Measurements from ENCODE around the gene CXCL5.
"Not testable (repeated sequence)": the region's sequence is repeated elsewhere in the genome, so short reads cannot be mapped to it uniquely, and the experiment has no call there.

CXCL5 gene

GRCh38 chr4:74015126-74015780 is 16.8 kb upstream of the CXCL5 start:
- DNase-seq (ENCODE audit: low spot score): no peak

GRCh38 chr4:74014332-74014731 is 15.9 kb upstream of the CXCL5 start:
- DNase-seq (ENCODE audit: low spot score): no peak

- DNase-seq (ENCODE audit: low spot score): no peak
Observed at GRCh38 chr4:74013264-74013663, 14.8 kb upstream of the CXCL5 start.

- DNase-seq (ENCODE audit: low spot score): no peak
Observed at GRCh38 chr4:74012130-74012529, 13.7 kb upstream of the CXCL5 start.

- DNase-seq (ENCODE audit: low spot score): no peak
Observed at GRCh38 chr4:74009307-74009706, 10.8 kb upstream of the CXCL5 start.

GRCh38 chr4:74006009-74006476 is 7.6 kb upstream of the CXCL5 start:
- DNase-seq (ENCODE audit: low spot score): peak; percentile 37

- no peak for DNase-seq (ENCODE audit: low spot score)
Observed at GRCh38 chr4:74005528-74005927, 7.1 kb upstream of the CXCL5 start.

GRCh38 chr4:74004668-74005067 is 6.2 kb upstream of the CXCL5 start:
- no peak for DNase-seq (ENCODE audit: low spot score)

GRCh38 chr4:74000301-74000700 is 1.8 kb upstream of the CXCL5 start:
- no peak for DNase-seq (ENCODE audit: low spot score)

- DNase-seq (ENCODE audit: low spot score): no peak
Observed at GRCh38 chr4:73992050-73992449, 6.4 kb downstream of the CXCL5 start.

GRCh38 chr4:73991742-73992000 is 6.8 kb downstream of the CXCL5 start:
- DNase-seq (ENCODE audit: low spot score): no peak

- no peak for DNase-seq (ENCODE audit: low spot score)
Observed at GRCh38 chr4:73990988-73991741, 7.3 kb downstream of the CXCL5 start.

- DNase-seq (ENCODE audit: low spot score): no peak
Observed at GRCh38 chr4:73989928-73990327, 8.5 kb downstream of the CXCL5 start.

GRCh38 chr4:73989031-73989430 is 9.4 kb downstream of the CXCL5 start:
- DNase-seq (ENCODE audit: low spot score): no peak

- no peak for DNase-seq (ENCODE audit: low spot score)
Observed at GRCh38 chr4:73988061-73988460, 10.4 kb downstream of the CXCL5 start, which contains the start of gene PPBP. TSS of gene PPBP (minus strand) at chr4:73988190. CDS start at chr4:73988103, 87 bp downstream.

- DNase-seq (ENCODE audit: low spot score): no peak
Observed at GRCh38 chr4:73985528-73985852, 13.0 kb downstream of the CXCL5 start.

GRCh38 chr4:73984736-73985527 is 13.5 kb downstream of the CXCL5 start:
- no peak for DNase-seq (ENCODE audit: low spot score)

- DNase-seq (ENCODE audit: low spot score): not testable (repeated sequence)
Observed at GRCh38 chr4:73981175-73981574, 17.3 kb downstream of the CXCL5 start.

GRCh38 chr4:73979407-73979957 is 19.0 kb downstream of the CXCL5 start:
- DNase-seq (ENCODE audit: low spot score): no peak

GRCh38 chr4:73978886-73979285 is 19.6 kb downstream of the CXCL5 start:
- DNase-seq (ENCODE audit: low spot score): peak; percentile 32

GRCh38 chr4:73976716-73977115 is 21.8 kb downstream of the CXCL5 start:
- peak; percentile 35 for DNase-seq (ENCODE audit: low spot score)

GRCh38 chr4:73976217-73976616 is 22.3 kb downstream of the CXCL5 start:
- no peak for DNase-seq (ENCODE audit: low spot score)

GRCh38 chr4:73974352-73974751 is 24.1 kb downstream of the CXCL5 start:
- DNase-seq (ENCODE audit: low spot score): no peak

Data from AG20443 (cell line).